Esophagus mucosa (tissue), 1 donor: Measurements from ENCODE around the gene MAVS. TPM values are rescaled to one million over a fixed set of nuclear protein-coding genes. Genes with fewer than 3 reads are reported as not detected.

ENCODE experiments used
- ATAC-seq: fragments of 200-7000 bp; cut with Tn5 transposase; one replicate; pipeline ENCODE4 v1.9.1; 2020
- total RNA-seq: library from RNA; stranded (reverse); gene quantifications from one replicate; pipeline ENCODE4 v1.2.4, GENCODE V29; 2023
- donor health status: DM: yes; HTN: yes; CAD: no.

The MAVS gene
- total RNA-seq, 1 donor from 2014 or later, result 18.8 TPM

GRCh38 chr20:3911956-3912355, 65.3 kb downstream of the MAVS start:
- no peak for ATAC-seq

GRCh38 chr20:3914446-3914845, 67.8 kb downstream of the MAVS start:
- no peak for ATAC-seq

DNA sequence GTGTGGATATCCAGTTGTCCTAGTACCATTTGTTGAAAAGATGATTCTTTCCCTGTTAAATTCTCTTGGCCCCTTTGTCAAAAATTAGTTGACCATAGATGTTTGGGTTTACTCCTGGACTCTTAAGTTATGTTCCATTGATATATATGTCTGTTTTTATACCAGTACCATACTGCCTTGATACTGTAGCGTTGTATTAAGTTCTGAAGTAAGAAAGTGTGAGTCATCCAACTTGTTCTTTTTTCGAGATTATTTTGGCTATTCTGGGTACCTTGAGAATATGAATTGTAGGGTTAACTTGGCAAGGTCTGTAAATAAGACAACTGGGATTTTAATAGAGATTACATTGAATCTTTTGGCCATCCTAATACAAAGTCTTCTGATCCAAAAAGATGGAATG, 69.1 kb downstream of the MAVS start:
- no peak for ATAC-seq

DNA sequence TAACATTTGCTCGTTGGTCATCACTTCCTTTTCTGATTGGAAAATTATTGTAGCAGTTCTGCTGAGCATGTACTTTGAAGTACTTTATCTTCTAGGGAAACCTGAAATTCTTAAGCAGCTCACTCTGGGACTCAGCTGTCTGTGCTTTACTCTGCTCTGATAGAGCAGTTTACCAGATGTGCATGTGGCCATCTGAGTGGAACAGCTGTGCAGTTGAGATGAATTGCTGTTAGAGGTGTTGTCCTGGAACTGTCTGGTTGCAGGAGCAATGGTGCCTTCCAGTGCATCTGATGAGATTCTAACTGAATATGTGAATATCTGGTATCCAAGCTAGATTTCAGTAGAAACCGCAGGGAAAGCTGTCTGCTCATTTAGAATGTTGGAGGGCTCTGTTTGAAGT, 69.7 kb downstream of the MAVS start:
- ATAC-seq, result no peak

GRCh38 chr20:3919352-3919751, 72.7 kb downstream of the MAVS start:
- ATAC-seq, result no peak

GRCh38 chr20:3922223-3922982, 75.8 kb downstream of the MAVS start:
- no peak for ATAC-seq

DNA sequence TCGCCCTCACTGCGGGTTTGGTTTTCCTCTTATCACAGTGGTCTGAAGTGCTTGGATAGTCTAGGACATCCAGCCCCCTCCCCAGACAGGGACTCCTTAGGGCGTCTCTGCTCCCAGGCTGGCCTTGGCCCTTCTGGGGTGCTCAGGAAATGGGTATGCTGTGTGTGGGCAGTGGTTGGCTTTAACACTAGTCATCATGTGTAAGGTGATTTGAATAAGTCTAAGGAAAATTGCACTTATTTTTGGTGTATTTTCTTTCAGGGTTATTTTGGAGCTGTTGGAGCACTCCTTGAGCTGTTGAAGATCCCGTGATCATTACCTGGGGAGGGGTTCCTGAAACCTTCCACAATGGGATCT, 76.3 kb downstream of the MAVS start:
- peak; percentile 8 for ATAC-seq

DNA sequence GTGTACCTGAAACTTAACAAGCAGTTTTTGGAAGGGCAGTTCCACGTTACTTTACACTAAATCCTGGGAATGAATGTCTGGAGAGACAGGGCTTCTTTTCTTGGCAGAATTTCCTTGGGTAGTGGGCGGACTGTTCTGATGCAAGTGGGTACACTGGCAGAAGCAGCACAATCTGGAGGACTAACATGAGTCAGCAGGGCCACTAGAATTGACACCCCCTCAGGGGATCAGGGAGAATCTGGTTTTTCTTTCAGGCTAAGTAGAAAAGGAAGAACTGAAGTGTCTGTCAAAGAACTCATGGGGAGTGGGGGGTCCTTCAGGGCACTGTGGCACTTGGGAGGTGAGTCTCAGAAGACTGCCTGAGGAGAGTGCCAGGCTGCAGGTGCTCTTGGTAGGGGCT, 77.2 kb downstream of the MAVS start:
- peak; percentile 3 for ATAC-seq

DNA sequence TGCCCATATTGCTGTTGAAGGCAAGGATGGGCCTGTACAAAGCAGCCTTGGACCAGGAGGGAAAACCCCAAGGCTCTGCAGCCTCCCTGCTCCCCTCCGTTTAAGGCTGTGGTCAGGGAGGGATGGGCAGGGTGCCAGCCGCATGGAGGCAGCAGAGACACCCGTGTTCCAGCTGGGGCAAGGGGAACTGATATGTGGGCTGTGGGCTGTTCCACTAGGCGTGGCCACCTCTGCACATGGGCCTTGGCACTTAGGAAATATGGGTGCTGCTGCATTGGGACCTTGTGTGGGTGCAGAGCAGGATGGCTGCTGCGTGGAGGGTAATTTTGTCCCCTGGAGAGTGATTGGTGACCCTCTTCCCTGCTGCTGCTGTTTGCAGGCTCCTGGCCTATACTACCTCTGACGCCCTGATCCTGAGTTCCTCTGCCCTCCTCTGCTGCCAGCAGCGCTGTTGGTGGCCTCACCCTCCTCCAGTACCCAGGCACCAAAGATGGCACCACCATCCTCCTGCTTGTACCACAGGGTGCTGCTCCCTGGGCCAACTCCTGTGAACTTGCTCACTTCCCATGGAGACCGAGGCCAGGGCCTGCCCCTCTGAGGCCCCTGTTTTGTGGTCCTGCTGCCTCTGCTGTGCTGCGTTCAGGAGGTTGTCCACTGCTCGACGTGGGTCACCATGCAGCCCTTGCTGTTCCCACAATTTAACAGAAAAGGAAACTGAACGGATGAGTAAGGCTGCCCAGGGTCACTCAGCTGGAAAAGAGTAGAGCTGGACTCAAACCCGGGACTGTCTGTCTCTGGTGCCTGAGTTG, 77.9 kb downstream of the MAVS start:
- ATAC-seq, result peak; percentile 3

DNA sequence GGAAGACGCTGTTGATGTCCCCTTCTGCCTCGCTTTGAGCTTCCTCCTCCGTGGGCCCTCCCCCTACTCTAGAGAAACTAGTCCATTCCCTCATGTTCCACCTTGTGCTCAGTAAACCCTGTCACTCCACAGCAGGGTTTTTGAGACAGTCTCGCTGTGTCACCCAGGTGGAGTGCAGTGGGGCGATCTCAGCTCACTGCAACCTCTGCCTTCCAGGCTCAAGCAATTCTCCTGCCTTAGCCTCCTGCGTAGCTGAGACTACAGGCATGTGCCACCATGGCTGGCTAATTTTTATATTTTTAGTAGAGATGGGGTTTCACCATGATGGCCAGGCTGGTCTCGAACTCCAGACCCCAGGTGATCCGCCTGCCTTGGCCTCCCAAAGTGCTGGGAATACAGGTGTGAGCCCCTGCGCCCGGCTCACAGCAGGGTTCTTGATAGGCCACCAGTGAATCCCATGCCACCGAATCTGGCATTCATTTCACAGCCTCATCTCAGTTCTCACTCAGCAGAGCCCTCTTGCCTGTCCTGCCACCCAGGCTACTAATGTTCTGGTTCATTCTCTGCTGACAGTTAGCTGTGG, 78.6 kb downstream of the MAVS start:
- no peak for ATAC-seq

Other genes starting within 250 kb of the MAVS start
- not detected for gene GFRA4, start 183.4 kb upstream of the MAVS start, total RNA-seq
- 2.5 TPM for gene ADAM33, start 164.8 kb upstream of the MAVS start, total RNA-seq
- 0.80 TPM for gene SIGLEC1, start 134.2 kb upstream of the MAVS start, total RNA-seq
- gene HSPA12B, start 114.1 kb upstream of the MAVS start, total RNA-seq, result 1.2 TPM
- gene ADISSP, start 79.1 kb upstream of the MAVS start, total RNA-seq, result 29.1 TPM
- gene SPEF1, start 65.4 kb upstream of the MAVS start, total RNA-seq, result not detected
- gene CENPB, start 60.1 kb upstream of the MAVS start, total RNA-seq, result 50.8 TPM
- gene CDC25B, start 50.5 kb upstream of the MAVS start, total RNA-seq, result 42.5 TPM
- gene AP5S1, start 26.3 kb upstream of the MAVS start, total RNA-seq, result 10.7 TPM
- 26.2 TPM for gene PANK2, start 42.6 kb downstream of the MAVS start, total RNA-seq
- 8.3 TPM for gene RNF24, start 168.7 kb downstream of the MAVS start, total RNA-seq